H9 (cell line): ENCODE measurements around the gene SNX14. TPM values are rescaled to one million over a fixed set of nuclear protein-coding genes. Genes with fewer than 3 reads are reported as not detected.

ENCODE experiments used
- DNase-seq: peaks from one replicate; pipeline ENCODE4 v3.0.0-alpha.2; 2017
- H2AFZ ChIP-seq: one replicate; pipeline ENCODE4 v1.6.1; 2013; ENCODE audit warnings: mild to moderate bottlenecking, low read length, control low read depth, moderate library complexity
- H2AK5ac ChIP-seq: 2 replicates; pipeline ENCODE4 v1.6.1; 2013; ENCODE audit warnings: low read length, control low read depth, mixed read lengths; ENCODE audit not compliant: insufficient read length
- H2BK120ac ChIP-seq: one replicate; pipeline ENCODE4 v1.6.1; 2013; ENCODE audit warnings: low read depth, mild to moderate bottlenecking, low read length, control low read depth, inconsistent platforms; ENCODE audit not compliant: poor library complexity, severe bottlenecking
- H2BK12ac ChIP-seq: 2 replicates; pipeline ENCODE4 v1.6.1; 2013; ENCODE audit warnings: low read length, control low read depth, mixed read lengths, low read depth; ENCODE audit not compliant: insufficient read length
- H2BK15ac ChIP-seq: 2 replicates; pipeline ENCODE4 v1.6.1; 2013; ENCODE audit warnings: low read depth, low read length, control low read depth
- H2BK20ac ChIP-seq: one replicate; pipeline ENCODE4 v1.6.1; 2013; ENCODE audit warnings: low read depth, mild to moderate bottlenecking, low read length, control low read depth, inconsistent platforms; ENCODE audit not compliant: poor library complexity, severe bottlenecking
- H2BK5ac ChIP-seq: 2 replicates; pipeline ENCODE4 v1.6.1; 2013; ENCODE audit warnings: low read length, control low read depth, mixed read lengths; ENCODE audit not compliant: insufficient read length
- H3K14ac ChIP-seq: 2 replicates; pipeline ENCODE4 v1.6.1; 2013; ENCODE audit warnings: low read length, control low read depth; ENCODE audit not compliant: insufficient read depth
- H3K18ac ChIP-seq: 2 replicates; pipeline ENCODE4 v1.6.1; 2013; ENCODE audit warnings: low read depth, mild to moderate bottlenecking, mixed read lengths, low read length, control low read depth; ENCODE audit not compliant: insufficient read length
- H3K23ac ChIP-seq: 2 replicates; pipeline ENCODE4 v1.6.1; 2013; ENCODE audit warnings: low read length, control low read depth, mixed read lengths, low read depth; ENCODE audit not compliant: insufficient read length
- H3K23me2 ChIP-seq: 2 replicates; pipeline ENCODE4 v1.6.1; 2013; ENCODE audit warnings: low read depth, mild to moderate bottlenecking, mixed read lengths, low read length, control low read depth; ENCODE audit not compliant: insufficient read length, poor library complexity, severe bottlenecking
- H3K27ac ChIP-seq: 2 replicates; pipeline ENCODE4 v1.5.1; 2013; ENCODE audit warnings: low read length, control low read depth, mixed read lengths, low read depth; ENCODE audit not compliant: insufficient read length
- H3K27me3 ChIP-seq: 2 replicates; pipeline ENCODE4 v1.6.1; 2013; ENCODE audit warnings: low read length, control low read depth, inconsistent platforms; ENCODE audit not compliant: insufficient read depth
- H3K4ac ChIP-seq: 2 replicates; pipeline ENCODE4 v1.6.1; 2013; ENCODE audit warnings: low read depth, mild to moderate bottlenecking, control low read depth, inconsistent platforms, low read length, moderate library complexity
- H3K4me1 ChIP-seq: 2 replicates; pipeline ENCODE4 v1.6.1; 2013; ENCODE audit warnings: low read length, control low read depth, inconsistent platforms; ENCODE audit not compliant: insufficient read depth
- H3K4me2 ChIP-seq: 2 replicates; pipeline ENCODE4 v1.6.1; 2013; ENCODE audit warnings: low read length, control low read depth, mixed read lengths; ENCODE audit not compliant: insufficient read length, insufficient read depth
- H3K56ac ChIP-seq: 2 replicates; pipeline ENCODE4 v1.6.1; 2013; ENCODE audit warnings: low read depth, mild to moderate bottlenecking, mixed read lengths, low read length, control low read depth; ENCODE audit not compliant: insufficient read length
- H3K79me1 ChIP-seq: 2 replicates; pipeline ENCODE4 v1.6.1; 2013; ENCODE audit warnings: low read depth, mild to moderate bottlenecking, moderate library complexity, low read length, control low read depth, inconsistent platforms; ENCODE audit not compliant: insufficient read depth, poor library complexity, severe bottlenecking
- H3K79me2 ChIP-seq: 2 replicates; pipeline ENCODE4 v1.6.1; 2013; ENCODE audit warnings: low read length, control low read depth, inconsistent platforms; ENCODE audit not compliant: insufficient read depth
- H3K9ac ChIP-seq: 2 replicates; pipeline ENCODE4 v1.6.1; 2013; ENCODE audit warnings: low read length, control low read depth, mixed read lengths; ENCODE audit not compliant: insufficient read length; ENCODE audit errors: extremely low read depth
- H3K9me3 ChIP-seq: one replicate; pipeline ENCODE4 v1.6.1; 2013; ENCODE audit warnings: low read depth, low read length, inconsistent platforms; ENCODE audit not compliant: control insufficient read depth
- H3T11ph ChIP-seq: one replicate; pipeline ENCODE4 v1.6.1; 2013; ENCODE audit warnings: mild to moderate bottlenecking, low read length, control low read depth, inconsistent platforms
- H4K20me1 ChIP-seq: one replicate; pipeline ENCODE4 v1.6.1; 2013; ENCODE audit not compliant: control insufficient read depth, insufficient read length, insufficient read depth
- H4K5ac ChIP-seq: 2 replicates; pipeline ENCODE4 v1.6.1; 2013; ENCODE audit warnings: low read depth, mild to moderate bottlenecking, mixed read lengths, low read length, control low read depth; ENCODE audit not compliant: insufficient read length
- H4K8ac ChIP-seq: replicated peaks from 2 replicates; pipeline ENCODE4 v1.6.1; 2013; ENCODE audit warnings: low read length, control low read depth, mixed read lengths, low read depth; ENCODE audit not compliant: insufficient read length
- H4K91ac ChIP-seq: 2 replicates; pipeline ENCODE4 v1.6.1; 2013; ENCODE audit warnings: low read depth, mild to moderate bottlenecking, moderate library complexity, mixed read lengths, low read length, control low read depth; ENCODE audit not compliant: insufficient read length
- H3K27ac Mint-ChIP-seq, 3 experiments: 2 replicates in 2 of 3; 3 replicates in 1 of 3; pipeline ENCODE4 v1.8.0; 2020 to 2021; ENCODE audit warnings: mixed read lengths in 3 of 3, mild to moderate bottlenecking in 1 of 3, moderate library complexity in 1 of 3
- H3K27me3 Mint-ChIP-seq: 2 replicates; pipeline ENCODE4 v1.8.0; 2021; ENCODE audit warnings: low read depth, mild to moderate bottlenecking, moderate library complexity, mixed read lengths
- H3K36me3 Mint-ChIP-seq, 3 experiments: 2 replicates in 2 of 3; 3 replicates in 1 of 3; pipeline ENCODE4 v1.8.0; 2020 to 2021; ENCODE audit warnings: low read depth in 3 of 3, mixed read lengths in 3 of 3; ENCODE audit not compliant: insufficient read depth in 1 of 3
- H3K4me1 Mint-ChIP-seq, 2 experiments: 2 replicates each; pipeline ENCODE4 v1.8.0; 2020; ENCODE audit warnings: mixed read lengths in 2 of 2
- H3K4me3 Mint-ChIP-seq, 2 experiments: 2 replicates in 1 of 2; 3 replicates in 1 of 2; pipeline ENCODE4 v1.8.0; 2020 to 2021; ENCODE audit warnings: mild to moderate bottlenecking in 2 of 2, mixed read lengths in 2 of 2, moderate library complexity in 1 of 2
- H3K9me3 Mint-ChIP-seq, 2 experiments: 2 replicates in 1 of 2; 3 replicates in 1 of 2; pipeline ENCODE4 v1.8.0; 2020; ENCODE audit warnings: mild to moderate bottlenecking in 2 of 2, mixed read lengths in 2 of 2, moderate library complexity in 1 of 2
- WGBS: extraction: QIAGEN DNeasy Blood & Tissue Kit; methylation state at CpG from one replicate; pipeline ENCODE4 v1.1.7; 2013; ENCODE audit warnings: missing lambda C conversion rate, low lambda C conversion rate, mixed read lengths; ENCODE audit not compliant: insufficient read length; ENCODE audit errors: extremely low coverage; 5-methylcytosine and 5-hydroxymethylcytosine counted together
- total RNA-seq: library from RNA; stranded (reverse); gene quantifications from 2 replicates; pipeline ENCODE4 v1.2.1, GENCODE V29; 2021
- TF ChIP-seq, protein P1 (sequence below): fragments of 200-600 bp; sonication (generic); conservative IDR thresholded peaks from 3 replicates; pipeline ENCODE4 v1.8.0; 2021; ENCODE audit warnings: antibody characterized with exemption, mild to moderate bottlenecking

Gene SNX14
- total RNA-seq, 1 experiment from 2014 or later = 33.0 TPM

- Histone ChIP-seq H3K9ac (no peak overlapping the region), H2BK5ac (no peak overlapping the region), H3K14ac (no peak overlapping the region), H3K56ac (no peak overlapping the region), H3K4me2 (no peak overlapping the region), H3K9me3 (no peaks in the 10 kb centered on the region), H3K4ac (no peak overlapping the region), H2BK12ac (no peak overlapping the region), H2BK120ac (no peak overlapping the region), H3K27me3 (no peaks in the 10 kb centered on the region), H2BK15ac (no peak overlapping the region), H3K79me2 (no peaks in the 10 kb centered on the region), H3K23ac (no peak overlapping the region), H4K20me1 (no peaks in the 10 kb centered on the region), H2BK20ac (no peak overlapping the region), H3K18ac (no peak overlapping the region), H4K5ac (no peak overlapping the region), H3K23me2 (no peaks in the 10 kb centered on the region), H4K8ac (no peak overlapping the region), H2AFZ (no peak overlapping the region), H2AK5ac (no peak overlapping the region), H3K4me1 (no peaks in the 10 kb centered on the region), H3K27ac (no peak overlapping the region), H3T11ph (no peak overlapping the region), H3K79me1 (no peaks in the 10 kb centered on the region), H4K91ac (no peak overlapping the region)
- no peak overlapping the region for H3K27ac Mint-ChIP-seq
- H3K9me3 Mint-ChIP-seq = peaks cover 10 to 15% of the 10 kb centered on the region in 2 experiments
- DNase-seq = no peak
- no peak overlapping the region for H3K4me3 Mint-ChIP-seq
- no CpG with 5 or more reads among the region's 1 CpG for WGBS
- H3K4me1 Mint-ChIP-seq = peaks cover 4 to 7% of the 10 kb centered on the region in 2 experiments
- TF ChIP-seq, protein P1, sequence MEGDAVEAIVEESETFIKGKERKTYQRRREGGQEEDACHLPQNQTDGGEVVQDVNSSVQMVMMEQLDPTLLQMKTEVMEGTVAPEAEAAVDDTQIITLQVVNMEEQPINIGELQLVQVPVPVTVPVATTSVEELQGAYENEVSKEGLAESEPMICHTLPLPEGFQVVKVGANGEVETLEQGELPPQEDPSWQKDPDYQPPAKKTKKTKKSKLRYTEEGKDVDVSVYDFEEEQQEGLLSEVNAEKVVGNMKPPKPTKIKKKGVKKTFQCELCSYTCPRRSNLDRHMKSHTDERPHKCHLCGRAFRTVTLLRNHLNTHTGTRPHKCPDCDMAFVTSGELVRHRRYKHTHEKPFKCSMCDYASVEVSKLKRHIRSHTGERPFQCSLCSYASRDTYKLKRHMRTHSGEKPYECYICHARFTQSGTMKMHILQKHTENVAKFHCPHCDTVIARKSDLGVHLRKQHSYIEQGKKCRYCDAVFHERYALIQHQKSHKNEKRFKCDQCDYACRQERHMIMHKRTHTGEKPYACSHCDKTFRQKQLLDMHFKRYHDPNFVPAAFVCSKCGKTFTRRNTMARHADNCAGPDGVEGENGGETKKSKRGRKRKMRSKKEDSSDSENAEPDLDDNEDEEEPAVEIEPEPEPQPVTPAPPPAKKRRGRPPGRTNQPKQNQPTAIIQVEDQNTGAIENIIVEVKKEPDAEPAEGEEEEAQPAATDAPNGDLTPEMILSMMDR = no peak
- H3K36me3 Mint-ChIP-seq = peaks cover 0 to 13% (median 3%) of the 10 kb centered on the region in 3 experiments; a peak in 3 of 7 replicates
- no peaks in the 10 kb centered on the region; the same call in 1 of the 2 replicates for H3K27me3 Mint-ChIP-seq
Measured at GRCh38 chr6:85479208-85479607, 114.5 kb downstream of the SNX14 start.
